ENCODE data around the gene TANC1. TPM values are rescaled to one million over a fixed set of nuclear protein-coding genes. Genes with fewer than 3 reads are reported as not detected.

The TANC1 gene
- total and polyA plus RNA-seq, 2 donors (not counting 3 experiments of a cell fraction or from before 2014, with no cell fraction given): 58.9 to 99.4 TPM

DNA sequence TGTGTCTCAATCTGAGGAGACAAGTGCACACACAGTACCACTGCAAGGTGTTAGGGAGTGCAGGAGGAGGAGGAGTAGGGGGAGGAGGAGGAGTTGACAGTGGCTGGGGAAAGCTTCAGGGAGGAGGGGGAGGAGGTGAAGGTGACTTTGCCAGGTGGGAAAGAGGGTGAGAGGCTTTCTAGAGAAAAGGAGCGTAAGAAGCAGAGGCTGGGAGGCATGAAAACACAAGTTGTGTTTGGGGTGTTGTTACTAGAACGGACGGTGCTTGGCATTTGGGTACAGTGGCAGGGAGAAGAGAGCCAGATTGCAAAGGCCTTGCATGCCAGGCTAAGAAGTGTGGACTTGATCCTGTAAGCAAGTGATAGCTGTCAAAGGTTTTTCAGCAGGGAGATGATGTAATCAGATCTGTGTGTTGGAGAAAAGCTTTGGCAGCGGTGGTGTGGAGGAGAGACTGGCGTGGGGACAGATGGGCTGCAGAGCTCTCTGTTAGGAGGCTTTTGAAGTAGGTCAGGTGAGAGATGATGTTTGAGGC is 16.2 kb downstream of the TANC1 start:
- H2AFZ ChIP-seq (ENCODE audit: low read depth, low read length): no peak overlapping the region
- H4K20me1 ChIP-seq (replicated peaks; ENCODE audit: control insufficient read depth, extremely low read depth, insufficient read depth, low read length): peaks cover 46% of the 10 kb centered on the region
- no peaks in the 10 kb centered on the region for H3K27me3 ChIP-seq (ENCODE audit: control insufficient read depth in 2 of 2, insufficient read depth in 2 of 2, low read length in 2 of 2)
- H3K9ac ChIP-seq (replicated peaks; ENCODE audit: extremely low read depth, insufficient read depth, low read length): no peak overlapping the region
- FAIRE-seq: no peak
- H3K27ac ChIP-seq (ENCODE audit: insufficient read depth, low read depth, low read length): no peak overlapping the region
- TF ChIP-seq EZH2 (IDR thresholded peaks at IDR 0.05; ENCODE audit: borderline replicate concordance, low read depth, low read length, severe bottlenecking) (no peak), GATA2 (IDR thresholded peaks at IDR 0.05; ENCODE audit: insufficient read depth, insufficient read length, low read depth, low read length) (no peak), POLR2AphosphoS5 (IDR thresholded peaks at IDR 0.05; ENCODE audit: insufficient read depth, low read depth, low read length) (no peak), CTCF (IDR thresholded peaks at IDR 0.05; ENCODE audit: extremely low read depth in 1 of 2, insufficient read depth in 1 of 2, low read depth in 1 of 2, low read length in 2 of 2) (no peak), FOS (IDR thresholded peaks at IDR 0.05; ENCODE audit: borderline replicate concordance, insufficient read depth, low read length) (no peak), MYC (IDR thresholded peaks at IDR 0.05; ENCODE audit: low read depth, low read length) (no peak), JUN (IDR thresholded peaks at IDR 0.05; ENCODE audit: borderline replicate concordance, insufficient read depth, insufficient read length, low read depth) (no peak), POLR2A (IDR thresholded peaks at IDR 0.05; ENCODE audit: low read depth, low read length) (no peak), MAX (IDR thresholded peaks at IDR 0.05; ENCODE audit: insufficient read depth, insufficient read length) (no peak)
- H3K9me1 ChIP-seq (replicated peaks; ENCODE audit: control insufficient read depth, extremely low read depth, insufficient read depth, low read length): no peaks in the 10 kb centered on the region
- DNase-seq (ENCODE audit: low read depth, low spot score): no peak
- peaks cover 8% of the 10 kb centered on the region for H3K4me1 ChIP-seq (ENCODE audit: control insufficient read depth, extremely low read depth, insufficient read depth, low read length)
- H3K4me3 ChIP-seq (replicated peaks in 1 of 3; ENCODE audit: insufficient read depth in 1 of 3, low read depth in 1 of 3, low read length in 3 of 3): no peak overlapping the region
- no peaks in the 10 kb centered on the region for H3K36me3 ChIP-seq (ENCODE audit: control insufficient read depth in 2 of 2, extremely low read depth in 1 of 2, insufficient read depth in 2 of 2, low read length in 2 of 2)
- no TSS peak for BruUV-seq (replicated peaks)
- peaks cover 93% of the 10 kb centered on the region for H3K79me2 ChIP-seq (ENCODE audit: control insufficient read depth, insufficient read depth, low read length)
- POLR2A ChIA-PET: no interaction called here
- no peaks in the 10 kb centered on the region for H3K9me3 ChIP-seq (replicated peaks; ENCODE audit: control insufficient read depth, insufficient read depth, low read length)
- intact Hi-C loops (cut with micrococcal nuclease): no loop called here
- H3K4me2 ChIP-seq (ENCODE audit: insufficient read depth, low read length): no peak overlapping the region
- dilution Hi-C loops (cut with MboI; ENCODE audit: extremely low pct_ligation_motif_present, low sequenced_read_pairs): no loop called here
- CTCF ChIA-PET: interaction anchor here (1.0 to 5.8 kb wide), 4 partner anchors 14 to 134 kb away, joined by 3 to 53 read pairs (median 4); no protein-coding TSS in a partner anchor
